WI38 (cell line): ENCODE results near the gene OR2J1.
"Not testable (repeated sequence)": the region's sequence is repeated elsewhere in the genome, so short reads cannot be mapped to it uniquely, and the experiment has no call there.

ENCODE experiments used
- H3K4me3 ChIP-seq: 2 replicates; pipeline ENCODE4 v1.5.1; 2011; ENCODE audit warnings: low read depth, mild to moderate bottlenecking, control low read depth, low read length
- CTCF ChIP-seq: IDR thresholded peaks from 2 replicates; pipeline ENCODE4 v1.5.1; 2012; ENCODE audit warnings: low read depth, mild to moderate bottlenecking, control low read depth, low read length

Gene OR2J1

GRCh38 chr6:29092957-29093356, 6.3 kb upstream of the OR2J1 start:
- no peak for TF ChIP-seq CTCF
- no peak overlapping the region for H3K4me3 ChIP-seq

GRCh38 chr6:29097803-29098202, 1.5 kb upstream of the OR2J1 start:
- no peak for TF ChIP-seq CTCF

GRCh38 chr6:29107758-29108157, 8.5 kb downstream of the OR2J1 start, which contains the start of gene OR2J3:
OR2J3 (plus strand) TSS chr6:29108058; CDS start chr6:29111891, 3,833 bp downstream.
- H3K4me3 ChIP-seq, result no peak within 1 kb of the TSS
- no peak for TF ChIP-seq CTCF

More at GRCh38 chr6:29097803-29098202, 1.5 kb upstream of the OR2J1 start:
- no peak overlapping the region for H3K4me3 ChIP-seq

GRCh38 chr6:29112135-29112534, 12.8 kb downstream of the OR2J1 start:
- no peak for TF ChIP-seq CTCF
- no peak overlapping the region for H3K4me3 ChIP-seq

- not testable (repeated sequence) for H3K4me3 ChIP-seq
These were observed 15.7 kb downstream of the OR2J1 start for GRCh38 chr6:29114964-29115363.

- no peak for TF ChIP-seq CTCF
- H3K4me3 ChIP-seq, result no peak overlapping the region
These were observed 30.2 kb downstream of the OR2J1 start for GRCh38 chr6:29129326-29130012.

- H3K4me3 ChIP-seq, result no peak overlapping the region
- TF ChIP-seq CTCF, result no peak
These were observed 31.4 kb downstream of the OR2J1 start for GRCh38 chr6:29130644-29131043.

- TF ChIP-seq CTCF, result no peak
- H3K4me3 ChIP-seq, result no peak overlapping the region
These were observed 32.4 kb downstream of the OR2J1 start for GRCh38 chr6:29131691-29132090.
